ENCODE results near the gene TLE7.

The TLE7 gene

GRCh38 chr16:71383054-71383773, 58.6 kb downstream of the TLE7 start:
- Histone ChIP-seq H3K9me3 (ENCODE audit: control insufficient read depth in 2 of 2, low read length in 2 of 2) (no peaks in the 10 kb centered on the region), H3K36me3 (ENCODE audit: control insufficient read depth in 2 of 2, insufficient read depth in 2 of 2, low read length in 2 of 2) (no peaks in the 10 kb centered on the region), H3K27ac (ENCODE audit: low read depth in 2 of 2, low read length in 2 of 2) (no peak overlapping the region), H3K4me1 (ENCODE audit: control insufficient read depth in 2 of 2, insufficient read depth in 2 of 2, low read length in 2 of 2) (no peaks in the 10 kb centered on the region), H3K4me3 (ENCODE audit: low read length in 2 of 2) (no peak overlapping the region), H3K9ac (ENCODE audit: low read depth in 1 of 2, low read length in 2 of 2) (no peak overlapping the region), H3K27me3 (ENCODE audit: control insufficient read depth in 2 of 2, insufficient read depth in 2 of 2, low read length in 2 of 2) (peaks cover 0 to 4% of the 10 kb centered on the region in 2 donors)

GRCh38 chr16:71380831-71381230, 61.0 kb downstream of the TLE7 start:
- Histone ChIP-seq H3K9ac (ENCODE audit: low read depth in 1 of 2, low read length in 2 of 2) (no peak overlapping the region), H3K27ac (ENCODE audit: low read depth in 2 of 2, low read length in 2 of 2) (no peak overlapping the region), H3K4me3 (ENCODE audit: low read length in 2 of 2) (no peak overlapping the region), H3K4me1 (ENCODE audit: control insufficient read depth in 2 of 2, insufficient read depth in 2 of 2, low read length in 2 of 2) (no peaks in the 10 kb centered on the region), H3K9me3 (ENCODE audit: control insufficient read depth in 2 of 2, low read length in 2 of 2) (no peaks in the 10 kb centered on the region), H3K36me3 (ENCODE audit: control insufficient read depth in 2 of 2, insufficient read depth in 2 of 2, low read length in 2 of 2) (no peaks in the 10 kb centered on the region), H3K27me3 (ENCODE audit: control insufficient read depth in 2 of 2, insufficient read depth in 2 of 2, low read length in 2 of 2) (no peaks in the 10 kb centered on the region)

All from mucosa of rectum (tissue), 2 donors.